T-cell (primary cell): ENCODE results near the gene WFDC8. TPM values are rescaled to one million over a fixed set of nuclear protein-coding genes. Genes with fewer than 3 reads are reported as not detected.
A peak's percentile ranks its signal among the peaks of the same experiment; 100 is the strongest.
"Not testable (repeated sequence)": the region's sequence is repeated elsewhere in the genome, so short reads cannot be mapped to it uniquely, and the experiment has no call there.

Experiments used
- ATAC-seq, 4 experiments: fragments of 200-7000 bp in 3 of 4; fragments of 150-1000 bp in 1 of 4; cut with Tn5 transposase; replicated peaks in 1 of 4; 1 replicate in 3 of 4; 2 replicates in 1 of 4; pipeline ENCODE4 v1.10.0; 2021; ENCODE audit warnings: moderate library complexity in 3 of 4, mild to moderate bottlenecking in 2 of 4, moderate number of reproducible peaks in 1 of 4
- CTCF ChIA-PET, 2 donors: fragments of 300-600 bp; sonication (Branson Sonifier 250); formaldehyde crosslinking; loops; one replicate each; lab custom pipeline; 2022; ENCODE audit warnings: antibody characterized with exemption in 2 of 2; lab: Charles Lee
- POLR2A ChIA-PET, 2 donors: fragments of 300-600 bp; sonication (Branson Sonifier 250); formaldehyde crosslinking; loops; one replicate each; lab custom pipeline; 2022; ENCODE audit warnings: antibody characterized with exemption in 2 of 2; lab: Charles Lee
- DNase-seq, 35 experiments: peaks; one replicate each; pipeline versions ENCODE4 v3.0.0 to v3.0.0-alpha.2; 2013 to 2023
- H3K27ac ChIP-seq: one replicate; pipeline ENCODE4 v1.5.1; 2013; ENCODE audit warnings: low read length
- H3K27me3 ChIP-seq, 2 experiments: replicated peaks in 1 of 2; 1 replicate in 1 of 2; 2 replicates in 1 of 2; pipeline versions ENCODE4 v1.6.1 to v1.7.0; 2013; ENCODE audit warnings: low read length in 1 of 2, mixed read lengths in 1 of 2; ENCODE audit not compliant: control insufficient read depth in 2 of 2, insufficient read depth in 2 of 2; ENCODE audit errors: extremely low read depth in 1 of 2
- H3K36me3 ChIP-seq, 2 donors: 1 replicate in 1 of 2; 2 replicates in 1 of 2; pipeline versions ENCODE4 v1.6.1 to v1.7.0; 2013; ENCODE audit warnings: low read length in 1 of 2; ENCODE audit not compliant: control insufficient read depth in 2 of 2, insufficient read depth in 1 of 2; ENCODE audit errors: extremely low read depth in 1 of 2
- H3K4me1 ChIP-seq, 2 experiments: 1 replicate in 1 of 2; 2 replicates in 1 of 2; pipeline versions ENCODE4 v1.6.1 to v1.7.0; 2013; ENCODE audit warnings: low read length in 2 of 2, mixed read lengths in 1 of 2; ENCODE audit not compliant: insufficient read depth in 2 of 2, control insufficient read depth in 1 of 2; ENCODE audit errors: extremely low read depth in 1 of 2
- H3K4me3 ChIP-seq, 2 donors: 1 replicate in 1 of 2; 2 replicates in 1 of 2; pipeline versions ENCODE4 v1.5.1 to v1.7.0; 2013; ENCODE audit warnings: mild to moderate bottlenecking in 2 of 2, low read length in 1 of 2, moderate library complexity in 1 of 2; ENCODE audit not compliant: control insufficient read depth in 1 of 2; ENCODE audit errors: extremely low read depth in 1 of 2
- H3K9me3 ChIP-seq: 2 replicates; pipeline ENCODE4 v1.7.0; 2013
- H3K27ac Mint-ChIP-seq, 2 donors: one replicate each; pipeline ENCODE4 v1.8.0; 2020 to 2021; ENCODE audit warnings: mild to moderate bottlenecking in 2 of 2, mixed read lengths in 2 of 2
- H3K27me3 Mint-ChIP-seq, 2 donors: one replicate each; pipeline ENCODE4 v1.8.0; 2021 to 2022; ENCODE audit warnings: mixed read lengths in 2 of 2
- H3K36me3 Mint-ChIP-seq: one replicate; pipeline ENCODE4 v1.8.0; 2021; ENCODE audit warnings: mixed read lengths
- H3K4me1 Mint-ChIP-seq, 3 donors: one replicate each; pipeline ENCODE4 v1.8.0; 2020 to 2022; ENCODE audit warnings: mixed read lengths in 3 of 3, mild to moderate bottlenecking in 1 of 3
- H3K4me3 Mint-ChIP-seq, 3 donors: one replicate each; pipeline ENCODE4 v1.8.0; 2020 to 2022; ENCODE audit warnings: mild to moderate bottlenecking in 3 of 3, mixed read lengths in 3 of 3, moderate library complexity in 3 of 3
- H3K9me3 Mint-ChIP-seq, 3 donors: one replicate each; pipeline ENCODE4 v1.8.0; 2020 to 2022; ENCODE audit warnings: mixed read lengths in 3 of 3
- WGBS: methylation state at CpG from one replicate; pipeline ENCODE4 v1.1.5; 2013; ENCODE audit warnings: missing lambda C conversion rate; ENCODE audit not compliant: insufficient coverage; 5-methylcytosine and 5-hydroxymethylcytosine counted together
- total RNA-seq, 35 experiments: library from RNA in 6 of 35; stranded (reverse) in 6 of 35; fragments of 120-200 nt in 1 of 35; gene quantifications; one replicate each; pipeline versions ENCODE4 v1.2.1 to v1.2.4 and lab custom pipeline; 2013 to 2026

WFDC8 gene
- total RNA-seq, 5 donors from 2014 or later (not counting 1 experiment from before 2014, with no cell fraction given), result not detected

- ChIA-PET POLR2A (no interaction called here), CTCF (no interaction called here)
- no peak overlapping the region for H3K27ac Mint-ChIP-seq
- peaks cover 40 to 43% of the 10 kb centered on the region in 2 donors for H3K27me3 Mint-ChIP-seq
- ATAC-seq, result no peak
- no peak overlapping the region for H3K4me3 ChIP-seq
- H3K9me3 ChIP-seq, result no peaks in the 10 kb centered on the region
- peaks cover 0 to 9% of the 10 kb centered on the region in 2 experiments for H3K27me3 ChIP-seq
- DNase-seq, result no peak
- H3K9me3 Mint-ChIP-seq, result no peaks in the 10 kb centered on the region
- no peak overlapping the region for H3K4me3 Mint-ChIP-seq
- H3K4me1 ChIP-seq, result no peaks in the 10 kb centered on the region
- whole genome bisulfite sequencing, result 100% methylated on average over 1 of the region's 1 CpG
- no peaks in the 10 kb centered on the region for H3K4me1 Mint-ChIP-seq
- no peaks in the 10 kb centered on the region for H3K36me3 Mint-ChIP-seq
- no peak overlapping the region for H3K27ac ChIP-seq
- no peaks in the 10 kb centered on the region for H3K36me3 ChIP-seq
Observed at GRCh38 chr20:45595235-45595634, 16.2 kb upstream of the WFDC8 start.

GRCh38 chr20:45593498-45593897, 14.4 kb upstream of the WFDC8 start:
- H3K9me3 Mint-ChIP-seq, result no peaks in the 10 kb centered on the region

GRCh38 chr20:45592574-45593189, 13.6 kb upstream of the WFDC8 start:
- Histone ChIP-seq H3K4me1 (no peaks in the 10 kb centered on the region), H3K9me3 (no peaks in the 10 kb centered on the region), H3K27me3 (peaks cover 2 to 11% of the 10 kb centered on the region in 2 experiments), H3K27ac (no peak overlapping the region), H3K36me3 (no peaks in the 10 kb centered on the region), H3K4me3 (no peak overlapping the region)
- ATAC-seq, result no peak
- Mint-ChIP-seq H3K27ac (peak overlapping the region in 1 of 2 donors; percentile 23), H3K4me3 (no peak overlapping the region), H3K4me1 (no peaks in the 10 kb centered on the region), H3K27me3 (peaks cover 38% of the 10 kb centered on the region in 2 donors), H3K36me3 (no peaks in the 10 kb centered on the region), H3K9me3 (no peaks in the 10 kb centered on the region)
- peak in 7 of 35 experiments; percentile 0 to 45 (median 1) for DNase-seq
- ChIA-PET POLR2A (no interaction called here), CTCF (interaction anchor here in 1 of 2 donors (0.7 kb wide), 1 partner anchor 93 kb away, joined by 3 read pairs; no protein-coding TSS in a partner anchor)
- WGBS, result 67% methylated on average over 1 of the region's 5 CpGs

More at GRCh38 chr20:45593498-45593897, 14.4 kb upstream of the WFDC8 start:
- peaks cover 2 to 9% of the 10 kb centered on the region in 2 experiments for H3K27me3 ChIP-seq
- Mint-ChIP-seq H3K36me3 (no peaks in the 10 kb centered on the region), H3K4me3 (no peak overlapping the region), H3K27ac (no peak overlapping the region), H3K27me3 (peaks cover 41 to 44% of the 10 kb centered on the region in 2 donors), H3K4me1 (no peaks in the 10 kb centered on the region)
- H3K36me3 ChIP-seq, result no peaks in the 10 kb centered on the region
- no peak overlapping the region for H3K27ac ChIP-seq
- ChIA-PET CTCF (interaction anchor here in 1 of 2 donors (0.7 kb wide), 1 partner anchor 93 kb away, joined by 3 read pairs; no protein-coding TSS in a partner anchor), POLR2A (no interaction called here)
- DNase-seq, result no peak
- WGBS, result no CpG with 5 or more reads among the region's 1 CpG
- H3K4me1 ChIP-seq, result no peaks in the 10 kb centered on the region
- no peak overlapping the region for H3K4me3 ChIP-seq
- ATAC-seq, result no peak
- H3K9me3 ChIP-seq, result no peaks in the 10 kb centered on the region

- Histone ChIP-seq H3K27ac (no peak overlapping the region), H3K9me3 (no peaks in the 10 kb centered on the region), H3K4me1 (no peaks in the 10 kb centered on the region), H3K36me3 (no peaks in the 10 kb centered on the region), H3K27me3 (peaks cover 2 to 8% of the 10 kb centered on the region in 2 experiments), H3K4me3 (no peak overlapping the region)
- POLR2A ChIA-PET, result no interaction called here
- Mint-ChIP-seq H3K4me3 (no peak overlapping the region), H3K4me1 (no peaks in the 10 kb centered on the region), H3K27me3 (peaks cover 21 to 22% of the 10 kb centered on the region in 2 donors), H3K27ac (no peak overlapping the region), H3K36me3 (no peaks in the 10 kb centered on the region), H3K9me3 (no peaks in the 10 kb centered on the region)
- ATAC-seq, result no peak
- DNase-seq, result no peak
- CTCF ChIA-PET, result no interaction called here
- no CpG with 5 or more reads among the region's 1 CpG for WGBS
Observed at GRCh38 chr20:45589725-45590124, 10.6 kb upstream of the WFDC8 start.

GRCh38 chr20:45588800-45589199, 9.7 kb upstream of the WFDC8 start:
- Histone ChIP-seq H3K27me3 (peaks cover 2 to 8% of the 10 kb centered on the region in 2 experiments), H3K4me3 (no peak overlapping the region), H3K36me3 (no peaks in the 10 kb centered on the region), H3K4me1 (no peaks in the 10 kb centered on the region), H3K27ac (no peak overlapping the region), H3K9me3 (no peaks in the 10 kb centered on the region)
- ChIA-PET POLR2A (no interaction called here), CTCF (no interaction called here)
- DNase-seq (no peak), ATAC-seq (no peak)
- H3K27me3 Mint-ChIP-seq, result peaks cover 16 to 17% of the 10 kb centered on the region in 2 donors
- no peak overlapping the region for H3K27ac Mint-ChIP-seq
- no CpG with 5 or more reads among the region's 2 CpGs for WGBS
- H3K9me3 Mint-ChIP-seq, result no peaks in the 10 kb centered on the region
- no peaks in the 10 kb centered on the region for H3K36me3 Mint-ChIP-seq
- no peaks in the 10 kb centered on the region for H3K4me1 Mint-ChIP-seq
- no peak overlapping the region for H3K4me3 Mint-ChIP-seq

- POLR2A ChIA-PET, H3K4me1 Mint-ChIP-seq, H3K27me3 ChIP-seq, H3K4me1 ChIP-seq, H3K36me3 ChIP-seq, ATAC-seq, H3K9me3 Mint-ChIP-seq, H3K9me3 ChIP-seq, H3K27ac ChIP-seq, H3K4me3 ChIP-seq, H3K36me3 Mint-ChIP-seq, DNase-seq, H3K27ac Mint-ChIP-seq, H3K4me3 Mint-ChIP-seq, CTCF ChIA-PET: not testable (repeated sequence)
- 93% methylated on average over 5 of the region's 5 CpGs for WGBS
- peaks cover 11 to 16% of the 10 kb centered on the region in 2 donors for H3K27me3 Mint-ChIP-seq
Observed at GRCh38 chr20:45585986-45586385, 6.9 kb upstream of the WFDC8 start.
